BLaER1 (cell line): Measurements from ENCODE around the gene PARD3.
A peak's percentile ranks its signal among the peaks of the same experiment; 100 is the strongest.

ENCODE experiments used
- H3K27ac ChIP-seq: shearing (Covaris generic); formaldehyde crosslinking; 2 replicates; pipeline ENCODE4 v1.8.1; 2022
- H3K27me3 ChIP-seq: shearing (Covaris generic); formaldehyde crosslinking; 2 replicates; pipeline ENCODE4 v1.8.1; 2022
- H3K36me3 ChIP-seq: shearing (Covaris generic); formaldehyde crosslinking; 2 replicates; pipeline ENCODE4 v1.8.1; 2022
- H3K4me1 ChIP-seq: shearing (Covaris generic); formaldehyde crosslinking; 2 replicates; pipeline ENCODE4 v1.8.1; 2022
- H3K4me2 ChIP-seq: shearing (Covaris generic); formaldehyde crosslinking; 2 replicates; pipeline ENCODE4 v1.8.1; 2022
- H3K4me3 ChIP-seq: shearing (Covaris generic); formaldehyde crosslinking; 2 replicates; pipeline ENCODE4 v1.8.1; 2022
- H3K9ac ChIP-seq: shearing (Covaris generic); formaldehyde crosslinking; 2 replicates; pipeline ENCODE4 v1.8.1; 2022
- H3K9me3 ChIP-seq: shearing (Covaris generic); formaldehyde crosslinking; 2 replicates; pipeline ENCODE4 v1.8.1; 2022
- H4K20me1 ChIP-seq: shearing (Covaris generic); formaldehyde crosslinking; 2 replicates; pipeline ENCODE4 v1.8.1; 2022
- Cebpa-rat ChIP-seq: shearing (Covaris generic); IDR thresholded peaks from 2 replicates; pipeline ENCODE4 v1.8.1; 2022

PARD3 gene

GRCh38 chr10:34343764-34344163 is 471.3 kb downstream of the PARD3 start:
- H4K20me1 ChIP-seq, result no peaks in the 10 kb centered on the region
- no peaks in the 10 kb centered on the region for H3K9me3 ChIP-seq
- H3K4me3 ChIP-seq, result no peak overlapping the region
- no peaks in the 10 kb centered on the region for H3K27me3 ChIP-seq
- H3K36me3 ChIP-seq, result peaks cover 17% of the 10 kb centered on the region
- no peak overlapping the region for H3K9ac ChIP-seq
- TF ChIP-seq Cebpa-rat, result no peak
- no peak overlapping the region for H3K4me2 ChIP-seq
- H3K4me1 ChIP-seq, result peaks cover 5% of the 10 kb centered on the region; the same call in 1 of the 2 replicates
- no peak overlapping the region for H3K27ac ChIP-seq

GRCh38 chr10:34341473-34341872 is 473.6 kb downstream of the PARD3 start:
- no peak overlapping the region for H3K4me2 ChIP-seq
- no peak overlapping the region for H3K9ac ChIP-seq
- no peaks in the 10 kb centered on the region for H3K27me3 ChIP-seq
- peaks cover 15% of the 10 kb centered on the region; the same call in 1 of the 2 replicates for H3K36me3 ChIP-seq
- no peaks in the 10 kb centered on the region for H3K9me3 ChIP-seq
- H3K27ac ChIP-seq, result no peak overlapping the region
- no peaks in the 10 kb centered on the region for H4K20me1 ChIP-seq
- no peak for TF ChIP-seq Cebpa-rat
- H3K4me3 ChIP-seq, result no peak overlapping the region
- H3K4me1 ChIP-seq, result peaks cover 5% of the 10 kb centered on the region; the same call in 1 of the 2 replicates

- Histone ChIP-seq H3K4me2 (no peak overlapping the region), H4K20me1 (no peaks in the 10 kb centered on the region), H3K9ac (no peak overlapping the region), H3K9me3 (no peaks in the 10 kb centered on the region), H3K27ac (no peak overlapping the region), H3K4me3 (no peak overlapping the region), H3K27me3 (no peaks in the 10 kb centered on the region), H3K36me3 (peaks cover 14% of the 10 kb centered on the region; the same call in 1 of the 2 replicates), H3K4me1 (peaks cover 5% of the 10 kb centered on the region; the same call in 1 of the 2 replicates)
- no peak for TF ChIP-seq Cebpa-rat
Observed at GRCh38 chr10:34340934-34341333, 474.2 kb downstream of the PARD3 start.

GRCh38 chr10:34339816-34340553 is 475.1 kb downstream of the PARD3 start:
- no peak for TF ChIP-seq Cebpa-rat
- H3K36me3 ChIP-seq, result peaks cover 15% of the 10 kb centered on the region; the same call in 1 of the 2 replicates
- no peak overlapping the region for H3K9ac ChIP-seq
- no peaks in the 10 kb centered on the region for H4K20me1 ChIP-seq
- H3K27me3 ChIP-seq, result no peaks in the 10 kb centered on the region
- H3K4me1 ChIP-seq, result peaks cover 2% of the 10 kb centered on the region; the same call in 1 of the 2 replicates
- no peaks in the 10 kb centered on the region for H3K9me3 ChIP-seq
- no peak overlapping the region for H3K27ac ChIP-seq
- H3K4me3 ChIP-seq, result no peak overlapping the region
- no peak overlapping the region for H3K4me2 ChIP-seq

- H3K9ac ChIP-seq, result no peak overlapping the region
- H3K4me3 ChIP-seq, result no peak overlapping the region
- no peak for TF ChIP-seq Cebpa-rat
- H3K4me2 ChIP-seq, result no peak overlapping the region
- H3K4me1 ChIP-seq, result no peaks in the 10 kb centered on the region
- no peaks in the 10 kb centered on the region for H3K27me3 ChIP-seq
- H3K27ac ChIP-seq, result no peak overlapping the region
- H3K9me3 ChIP-seq, result no peaks in the 10 kb centered on the region
- H3K36me3 ChIP-seq, result peaks cover 15% of the 10 kb centered on the region; the same call in 1 of the 2 replicates
- no peaks in the 10 kb centered on the region for H4K20me1 ChIP-seq
Observed at GRCh38 chr10:34337917-34338316, 477.2 kb downstream of the PARD3 start.

GRCh38 chr10:34335960-34336690 is 479.0 kb downstream of the PARD3 start:
- Histone ChIP-seq H3K27ac (no peak overlapping the region), H3K4me2 (no peak overlapping the region), H3K36me3 (peaks cover 12% of the 10 kb centered on the region), H3K9ac (no peak overlapping the region), H3K4me1 (no peaks in the 10 kb centered on the region), H3K4me3 (no peak overlapping the region), H3K9me3 (no peaks in the 10 kb centered on the region), H4K20me1 (no peaks in the 10 kb centered on the region), H3K27me3 (no peaks in the 10 kb centered on the region)
- TF ChIP-seq Cebpa-rat, result no peak

- Histone ChIP-seq H3K27me3 (no peaks in the 10 kb centered on the region), H3K9ac (no peak overlapping the region), H3K4me3 (no peak overlapping the region), H3K27ac (no peak overlapping the region), H3K36me3 (peaks cover 17% of the 10 kb centered on the region), H3K4me1 (no peaks in the 10 kb centered on the region), H3K9me3 (no peaks in the 10 kb centered on the region), H3K4me2 (no peak overlapping the region), H4K20me1 (no peaks in the 10 kb centered on the region)
- TF ChIP-seq Cebpa-rat, result no peak
Observed at GRCh38 chr10:34334908-34335307, 480.2 kb downstream of the PARD3 start.

GRCh38 chr10:34333513-34333912 is 481.6 kb downstream of the PARD3 start:
- Histone ChIP-seq H3K9me3 (no peaks in the 10 kb centered on the region), H3K4me3 (no peak overlapping the region), H3K4me2 (no peak overlapping the region), H3K9ac (no peak overlapping the region), H3K36me3 (peaks cover 17% of the 10 kb centered on the region), H4K20me1 (no peaks in the 10 kb centered on the region), H3K27ac (no peak overlapping the region), H3K4me1 (no peaks in the 10 kb centered on the region), H3K27me3 (no peaks in the 10 kb centered on the region)
- no peak for TF ChIP-seq Cebpa-rat

GRCh38 chr10:34327184-34327583 is 487.9 kb downstream of the PARD3 start:
- Histone ChIP-seq H3K4me2 (peak overlapping the region; percentile 50), H4K20me1 (no peaks in the 10 kb centered on the region), H3K27ac (no peak overlapping the region), H3K9me3 (no peaks in the 10 kb centered on the region), H3K36me3 (peaks cover 24% of the 10 kb centered on the region), H3K4me1 (peaks cover 41% of the 10 kb centered on the region), H3K9ac (no peak overlapping the region), H3K27me3 (no peaks in the 10 kb centered on the region), H3K4me3 (no peak overlapping the region)
- no peak for TF ChIP-seq Cebpa-rat

GRCh38 chr10:34323192-34323591 is 491.9 kb downstream of the PARD3 start:
- Histone ChIP-seq H3K4me1 (peaks cover 41% of the 10 kb centered on the region), H3K4me3 (no peak overlapping the region), H3K36me3 (peaks cover 18% of the 10 kb centered on the region), H3K9me3 (no peaks in the 10 kb centered on the region), H3K27ac (0 out of 2 replicates have a peak overlapping the region, but pooled peaks have one; percentile 12), H3K4me2 (peak overlapping the region; percentile 64), H4K20me1 (no peaks in the 10 kb centered on the region), H3K9ac (no peak overlapping the region), H3K27me3 (no peaks in the 10 kb centered on the region)
- no peak for TF ChIP-seq Cebpa-rat
